AG04449 (cell line): ENCODE measurements around the gene FIGN.

Source experiments
- CTCF ChIA-PET: fragments of 350-600 bp; formaldehyde crosslinking; extraction: SDS; loops from one replicate; lab custom pipeline; 2021; ENCODE audit warnings: antibody characterized with exemption; lab: Yijun Ruan, JAX
- POLR2A ChIA-PET: fragments of 400-600, 350-600 bp; formaldehyde crosslinking; extraction: SDS; loops from one replicate; lab custom pipeline; 2020; ENCODE audit warnings: antibody characterized with exemption, inconsistent platforms; lab: Yijun Ruan, JAX
- DNase-seq: peaks from one replicate; pipeline ENCODE4 v3.0.0-alpha.2; 2010; ENCODE audit warnings: low read depth, low spot score
- H3K4me3 ChIP-seq: 2 replicates; pipeline ENCODE4 v1.5.1; 2011; ENCODE audit warnings: low read depth, mild to moderate bottlenecking, control low read depth, low read length
- TF ChIP-seq, protein P1 (sequence below): IDR thresholded peaks from one replicate; pipeline ENCODE4 v1.5.1; 2011; ENCODE audit warnings: mild to moderate bottlenecking, moderate library complexity, low read length, control low read depth, inconsistent platforms; ENCODE audit not compliant: insufficient read depth; ENCODE audit errors: missing control alignments

FIGN gene

DNA sequence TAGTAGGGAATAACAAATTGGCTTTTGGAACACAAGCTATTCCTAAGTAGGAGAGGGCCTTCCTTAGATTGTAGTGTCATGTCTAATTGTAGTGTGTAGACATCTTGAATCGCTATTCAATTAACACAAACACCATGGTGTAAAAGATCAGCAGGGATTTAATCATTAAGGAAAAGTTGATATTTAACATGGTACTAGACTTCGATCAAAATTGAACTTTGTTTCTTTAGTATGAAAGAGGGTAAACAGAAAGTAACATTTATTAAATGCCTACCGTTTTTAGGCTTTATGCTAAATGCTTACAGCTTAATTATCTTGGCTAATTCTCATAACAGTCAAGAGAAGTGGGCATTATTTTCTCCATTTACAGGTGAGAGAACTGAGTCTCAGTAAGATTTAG lies 37.5 kb upstream of the FIGN start:
- TF ChIP-seq, protein P1, sequence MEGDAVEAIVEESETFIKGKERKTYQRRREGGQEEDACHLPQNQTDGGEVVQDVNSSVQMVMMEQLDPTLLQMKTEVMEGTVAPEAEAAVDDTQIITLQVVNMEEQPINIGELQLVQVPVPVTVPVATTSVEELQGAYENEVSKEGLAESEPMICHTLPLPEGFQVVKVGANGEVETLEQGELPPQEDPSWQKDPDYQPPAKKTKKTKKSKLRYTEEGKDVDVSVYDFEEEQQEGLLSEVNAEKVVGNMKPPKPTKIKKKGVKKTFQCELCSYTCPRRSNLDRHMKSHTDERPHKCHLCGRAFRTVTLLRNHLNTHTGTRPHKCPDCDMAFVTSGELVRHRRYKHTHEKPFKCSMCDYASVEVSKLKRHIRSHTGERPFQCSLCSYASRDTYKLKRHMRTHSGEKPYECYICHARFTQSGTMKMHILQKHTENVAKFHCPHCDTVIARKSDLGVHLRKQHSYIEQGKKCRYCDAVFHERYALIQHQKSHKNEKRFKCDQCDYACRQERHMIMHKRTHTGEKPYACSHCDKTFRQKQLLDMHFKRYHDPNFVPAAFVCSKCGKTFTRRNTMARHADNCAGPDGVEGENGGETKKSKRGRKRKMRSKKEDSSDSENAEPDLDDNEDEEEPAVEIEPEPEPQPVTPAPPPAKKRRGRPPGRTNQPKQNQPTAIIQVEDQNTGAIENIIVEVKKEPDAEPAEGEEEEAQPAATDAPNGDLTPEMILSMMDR, result no peak
- no peak for DNase-seq
- POLR2A ChIA-PET, result no interaction called here
- CTCF ChIA-PET, result no interaction called here
- no peak overlapping the region for H3K4me3 ChIP-seq

DNA sequence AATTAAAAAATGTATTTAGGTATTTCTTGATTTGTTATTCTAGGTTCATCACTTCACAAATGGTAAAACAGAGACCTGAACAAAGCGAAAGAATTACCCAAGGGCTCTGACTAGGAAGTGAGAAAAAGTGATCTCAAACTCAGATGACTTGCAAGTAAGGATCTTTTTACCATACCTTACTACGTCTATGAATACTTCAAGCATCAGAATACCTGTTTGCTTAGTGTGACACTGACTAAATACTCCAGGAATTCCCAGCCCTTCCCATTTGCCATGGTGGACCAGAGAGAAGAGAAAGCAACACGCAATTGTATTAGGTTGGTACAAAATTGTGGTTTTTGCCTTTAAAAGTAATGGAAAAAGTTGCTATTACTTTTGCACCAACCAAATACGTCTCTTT lies 35.8 kb upstream of the FIGN start:
- ChIA-PET CTCF (no interaction called here), POLR2A (no interaction called here)
- no peak for DNase-seq
- H3K4me3 ChIP-seq, result no peak overlapping the region
- TF ChIP-seq, protein P1, result no peak

DNA sequence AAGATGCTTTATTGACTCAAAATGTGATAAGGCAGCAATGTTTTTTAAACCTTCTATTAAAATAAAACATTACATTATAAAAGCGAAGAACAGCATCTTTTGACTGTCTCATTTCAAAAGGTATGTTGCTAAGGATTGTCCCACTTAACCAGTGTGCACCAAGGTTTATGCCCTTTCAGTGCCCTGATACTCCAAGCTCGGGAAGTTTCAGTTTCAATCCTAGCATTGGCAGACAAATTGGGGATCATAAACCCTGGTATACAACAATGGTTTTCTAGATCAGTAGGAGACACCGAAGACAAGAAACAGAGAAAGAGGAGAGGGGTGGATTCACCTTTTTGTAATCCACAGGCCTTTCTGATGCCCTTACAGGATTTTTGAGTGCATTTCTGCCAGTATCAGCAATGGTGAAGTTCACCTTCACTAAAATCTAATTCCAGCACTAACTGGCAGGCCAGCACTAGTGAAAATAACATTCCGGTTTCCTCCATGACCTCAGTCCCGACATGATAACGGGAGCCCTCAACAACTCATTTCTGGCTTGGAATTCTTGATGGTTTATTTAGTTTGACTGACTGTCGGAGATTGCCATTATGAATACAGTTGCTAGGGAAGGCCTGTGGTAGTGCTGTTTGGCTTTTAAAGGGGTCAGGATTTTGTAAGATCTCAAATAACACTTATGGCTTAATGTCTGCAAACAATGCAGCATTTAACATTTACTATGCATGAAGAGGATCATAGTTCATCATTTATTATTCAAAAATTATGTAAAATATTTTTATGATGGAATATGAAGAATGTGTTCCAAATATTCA lies 33.3 kb upstream of the FIGN start:
- POLR2A ChIA-PET, result no interaction called here
- CTCF ChIA-PET, result no interaction called here

DNA sequence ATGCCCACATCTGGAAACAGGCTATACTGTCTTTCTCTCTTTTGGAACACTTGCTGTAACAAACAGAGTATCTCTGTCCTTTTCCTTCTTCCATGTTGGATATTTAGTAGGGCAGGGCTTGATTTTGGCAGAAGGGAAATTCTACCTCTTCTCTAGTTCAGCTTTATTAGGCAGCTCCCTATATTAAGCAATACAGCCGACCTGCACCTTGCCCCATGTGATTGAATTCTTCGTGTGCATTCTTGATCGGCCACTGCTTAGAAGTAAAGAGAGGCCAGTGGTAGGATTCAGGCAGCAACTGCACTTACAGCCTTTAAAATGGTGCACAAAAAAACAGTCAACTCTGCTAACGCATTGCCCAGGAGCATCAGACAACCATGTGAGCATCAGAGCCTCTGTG lies 31.3 kb upstream of the FIGN start:
- TF ChIP-seq, protein P1, result no peak
- ChIA-PET POLR2A (no interaction called here), CTCF (interaction anchor here (1.1 kb wide), 1 partner anchor 12 kb away, joined by 3 read pairs; no protein-coding TSS in a partner anchor)
- DNase-seq, result no peak
- H3K4me3 ChIP-seq, result no peak overlapping the region

More for the DNA sequence above, 33.3 kb upstream of the FIGN start:
- DNase-seq, result no peak
- TF ChIP-seq, protein P1, result no peak
- no peak overlapping the region for H3K4me3 ChIP-seq

DNA sequence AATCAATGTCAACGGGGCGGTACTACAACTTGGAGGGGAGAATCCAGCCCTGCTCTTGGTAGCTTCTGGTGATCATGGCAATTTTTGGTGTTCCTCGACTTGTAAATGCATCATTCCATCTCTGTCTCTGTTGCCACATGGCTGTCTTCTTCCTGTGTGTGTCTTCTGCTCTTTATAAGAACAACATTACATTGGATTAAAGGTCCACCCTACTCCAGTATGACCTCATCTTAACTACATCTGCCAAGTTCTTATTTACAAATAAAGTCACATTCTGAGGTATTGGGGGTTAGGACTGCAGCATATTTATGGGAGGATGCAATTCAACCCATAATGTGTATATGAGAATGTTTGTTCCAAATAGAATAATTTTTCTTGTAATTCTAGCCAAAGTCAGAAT lies 28.8 kb upstream of the FIGN start:
- POLR2A ChIA-PET, result no interaction called here
- H3K4me3 ChIP-seq, result no peak overlapping the region
- CTCF ChIA-PET, result no interaction called here
- no peak for DNase-seq
- TF ChIP-seq, protein P1, result no peak

DNA sequence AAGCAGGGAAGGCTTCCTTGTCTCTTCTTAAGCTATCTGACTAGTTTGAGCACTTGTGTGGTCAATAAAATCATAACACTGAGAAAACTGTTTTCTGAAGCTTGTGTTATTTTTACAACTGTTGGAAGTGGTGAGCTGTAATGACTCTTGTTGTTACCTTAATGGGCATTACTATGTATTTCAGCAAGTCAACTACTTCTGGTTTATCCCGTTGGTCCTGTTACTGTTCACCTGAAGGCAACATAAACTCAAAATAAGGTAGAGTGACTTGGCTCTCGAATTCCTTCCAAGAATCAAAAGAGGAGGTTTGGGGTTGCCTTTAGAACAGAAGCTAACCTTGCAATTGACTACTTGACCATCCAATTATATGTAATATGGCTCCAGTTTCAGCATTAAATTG lies 23.2 kb upstream of the FIGN start:
- DNase-seq, result no peak
- POLR2A ChIA-PET, result no interaction called here
- CTCF ChIA-PET, result interaction anchor here (0.6 kb wide), 1 partner anchor 472 kb away, joined by 4 read pairs; no protein-coding TSS in a partner anchor
- no peak overlapping the region for H3K4me3 ChIP-seq
- TF ChIP-seq, protein P1, result no peak
